ENCODE data around the gene BRD9.

DNA sequence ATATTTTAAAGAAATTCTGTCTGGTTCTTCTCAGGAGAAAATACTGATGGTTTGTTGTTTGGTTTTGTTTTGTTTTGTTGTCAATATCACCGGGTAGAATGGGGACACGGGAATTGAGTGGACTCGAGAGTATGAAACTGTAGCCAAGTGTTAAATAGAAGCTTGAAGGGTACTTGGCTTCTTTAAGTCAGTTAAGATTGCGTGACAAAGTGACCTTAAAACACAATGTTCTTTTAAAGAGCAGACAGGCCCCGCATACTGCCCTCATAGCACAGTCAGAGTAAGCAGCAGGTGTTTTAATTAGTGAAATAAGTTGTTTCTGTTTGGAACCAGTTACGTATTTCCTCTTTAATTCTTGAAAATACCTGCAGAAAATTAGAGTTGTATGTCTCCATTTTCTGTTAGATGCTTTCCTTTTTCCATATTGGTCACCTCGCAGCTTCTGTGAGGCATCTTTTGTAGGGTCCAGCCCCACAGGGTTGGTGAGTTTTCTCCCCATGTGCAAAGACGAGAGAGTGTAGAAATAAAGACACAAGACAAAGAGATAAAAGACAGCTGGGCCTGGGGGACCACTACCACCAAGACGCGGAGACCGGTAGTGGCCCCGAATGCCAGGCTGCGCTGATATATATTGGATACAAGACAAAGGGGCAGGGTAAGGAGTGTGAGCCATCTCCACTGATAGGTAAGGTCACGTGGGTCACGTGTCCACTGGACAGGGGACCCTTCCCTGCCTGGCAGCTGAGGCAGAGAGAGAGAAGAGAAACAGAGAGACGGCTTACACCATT lies 9.7 kb upstream of the BRD9 start:
- TF ChIP-seq, protein P1, sequence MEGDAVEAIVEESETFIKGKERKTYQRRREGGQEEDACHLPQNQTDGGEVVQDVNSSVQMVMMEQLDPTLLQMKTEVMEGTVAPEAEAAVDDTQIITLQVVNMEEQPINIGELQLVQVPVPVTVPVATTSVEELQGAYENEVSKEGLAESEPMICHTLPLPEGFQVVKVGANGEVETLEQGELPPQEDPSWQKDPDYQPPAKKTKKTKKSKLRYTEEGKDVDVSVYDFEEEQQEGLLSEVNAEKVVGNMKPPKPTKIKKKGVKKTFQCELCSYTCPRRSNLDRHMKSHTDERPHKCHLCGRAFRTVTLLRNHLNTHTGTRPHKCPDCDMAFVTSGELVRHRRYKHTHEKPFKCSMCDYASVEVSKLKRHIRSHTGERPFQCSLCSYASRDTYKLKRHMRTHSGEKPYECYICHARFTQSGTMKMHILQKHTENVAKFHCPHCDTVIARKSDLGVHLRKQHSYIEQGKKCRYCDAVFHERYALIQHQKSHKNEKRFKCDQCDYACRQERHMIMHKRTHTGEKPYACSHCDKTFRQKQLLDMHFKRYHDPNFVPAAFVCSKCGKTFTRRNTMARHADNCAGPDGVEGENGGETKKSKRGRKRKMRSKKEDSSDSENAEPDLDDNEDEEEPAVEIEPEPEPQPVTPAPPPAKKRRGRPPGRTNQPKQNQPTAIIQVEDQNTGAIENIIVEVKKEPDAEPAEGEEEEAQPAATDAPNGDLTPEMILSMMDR (IDR thresholded peaks at IDR 0.05): no peak
- TF ChIP-seq POLR2A (IDR thresholded peaks at IDR 0.05): no peak
